HepG2 (cell line): Measurements from ENCODE around the gene SLC25A23. TPM values are rescaled to one million over a fixed set of nuclear protein-coding genes. Genes with fewer than 3 reads are reported as not detected.
A peak's percentile ranks its signal among the peaks of the same experiment; 100 is the strongest.

Experiments used
- ARNT ChIP-seq: fragments of 450-650 bp; IDR thresholded peaks from 2 replicates; pipeline ENCODE4 v1.6.1; 2017
- CHD2 ChIP-seq: IDR thresholded peaks from 2 replicates; pipeline ENCODE4 v1.6.1; 2011; ENCODE audit warnings: low read depth, low read length, improper control_type of control experiment
- ELF1 ChIP-seq: sonication (generic); formaldehyde crosslinking; IDR thresholded peaks from 2 replicates; pipeline ENCODE4 v1.4.0; 2020; ENCODE audit warnings: missing genetic modification reagents
- ETV5 ChIP-seq: IDR thresholded peaks from 2 replicates; pipeline ENCODE4 v1.6.1; 2018; ENCODE audit warnings: missing biosample characterization, missing genetic modification reagents, inconsistent platforms, borderline replicate concordance
- HOXD1 ChIP-seq: sonication (generic); formaldehyde crosslinking; IDR thresholded peaks from 2 replicates; pipeline ENCODE4 v1.5.0; 2020; ENCODE audit warnings: missing genetic modification reagents
- MXI1 ChIP-seq: IDR thresholded peaks from 3 replicates; pipeline ENCODE4 v1.6.1; 2012; ENCODE audit warnings: low read depth, low read length, inconsistent platforms, borderline replicate concordance
- NRL ChIP-seq: sonication (generic); formaldehyde crosslinking; IDR thresholded peaks from 2 replicates; pipeline ENCODE4 v1.5.0; 2020; ENCODE audit warnings: missing genetic modification reagents, mild to moderate bottlenecking, moderate library complexity, borderline replicate concordance
- PCBP2 ChIP-seq: fragments of 200-400 bp; formaldehyde crosslinking; optimal IDR thresholded peaks from 2 replicates; pipeline ENCODE3; 2018; ENCODE audit warnings: low read length, low read depth; ENCODE audit not compliant: poor library complexity, severe bottlenecking
- PHF20 ChIP-seq: sonication (generic); formaldehyde crosslinking; IDR thresholded peaks from 2 replicates; pipeline ENCODE4 v1.5.0; 2020; ENCODE audit warnings: mild to moderate bottlenecking, missing genetic modification reagents
- PHF21A ChIP-seq: sonication (generic); formaldehyde crosslinking; IDR thresholded peaks from 2 replicates; pipeline ENCODE4 v1.5.0; 2020; ENCODE audit warnings: mild to moderate bottlenecking, missing genetic modification reagents
- PLSCR1 ChIP-seq: sonication (generic); formaldehyde crosslinking; IDR thresholded peaks from 2 replicates; pipeline ENCODE4 v1.5.0; 2020; ENCODE audit warnings: missing genetic modification reagents, mild to moderate bottlenecking, borderline replicate concordance
- SP2 ChIP-seq: sonication (generic); formaldehyde crosslinking; IDR thresholded peaks from 2 replicates; pipeline ENCODE4 v1.5.1; 2020; ENCODE audit warnings: mild to moderate bottlenecking, missing genetic modification reagents
- ZBTB20 ChIP-seq: sonication (generic); formaldehyde crosslinking; IDR thresholded peaks from 2 replicates; pipeline ENCODE4 v1.8.1; 2023; ENCODE audit warnings: missing genetic modification reagents, low read depth, mild to moderate bottlenecking, borderline replicate concordance
- ZNF121 ChIP-seq: sonication (generic); formaldehyde crosslinking; IDR thresholded peaks from 2 replicates; pipeline ENCODE4 v1.5.0; 2020; ENCODE audit warnings: mild to moderate bottlenecking, missing genetic modification reagents
- ZNF557 ChIP-seq: sonication (generic); formaldehyde crosslinking; IDR thresholded peaks from 2 replicates; pipeline ENCODE4 v1.4.0; 2020; ENCODE audit warnings: missing genetic modification reagents
- ZNF720 ChIP-seq: sonication (generic); formaldehyde crosslinking; IDR thresholded peaks from 2 replicates; pipeline ENCODE4 v1.4.0; 2020; ENCODE audit warnings: missing genetic modification reagents
- polyA plus RNA-seq, 8 experiments: library from polyadenylated mRNA; depleted of rRNA in 3 of 8; stranded (reverse) in 7 of 8; unstranded in 1 of 8; fragments of >200 nt; fragmentation: Illumina TruSeq in 4 of 8; extraction: Trizol in 4 of 8; gene quantifications; 2 replicates each; pipeline versions ENCODE4 v1.2.1 to v1.2.3, GENCODE V29; 2011 to 2016; ENCODE audit warnings: low read depth in 4 of 8, missing spikeins in 1 of 8, mixed read lengths in 1 of 8; ENCODE audit not compliant: insufficient read depth in 1 of 8
- total RNA-seq, 5 experiments: library from RNA; depleted of rRNA; stranded (reverse); fragments of >200 nt; fragmentation: Illumina TruSeq; extraction: Trizol; gene quantifications; 2 replicates each; pipeline ENCODE4 v1.2.3, GENCODE V29; 2016; ENCODE audit warnings: low read depth in 1 of 5
- TF ChIP-seq, protein P1 (sequence below), 2 experiments: sonication (generic) in 1 of 2; formaldehyde crosslinking in 1 of 2; IDR thresholded peaks; 2 replicates each; pipeline versions ENCODE4 v1.4.0 to v1.6.1; 2016 to 2020; ENCODE audit warnings: borderline replicate concordance in 1 of 2, low read depth in 1 of 2, mild to moderate bottlenecking in 1 of 2, missing genetic modification reagents in 1 of 2
- TF ChIP-seq, protein P2 (sequence below): sonication (generic); formaldehyde crosslinking; IDR thresholded peaks from 2 replicates; pipeline ENCODE4 v1.5.1; 2020; ENCODE audit warnings: missing genetic modification reagents, mild to moderate bottlenecking, borderline replicate concordance
- TF ChIP-seq, protein P3 (sequence below): sonication (generic); formaldehyde crosslinking; IDR thresholded peaks from 2 replicates; pipeline ENCODE4 v1.8.0; 2022; ENCODE audit warnings: mild to moderate bottlenecking, missing genetic modification reagents
- TF ChIP-seq, protein P4 (sequence below): sonication (generic); formaldehyde crosslinking; IDR thresholded peaks from 2 replicates; pipeline ENCODE4 v1.4.0; 2020; ENCODE audit warnings: mild to moderate bottlenecking, missing genetic modification reagents

SLC25A23 gene
- total and polyA plus RNA-seq, 2 of the 13 experiments (the other 11 are each of a cell fraction or from before 2014, with no cell fraction given) = 12.4 to 15.2 TPM

DNA sequence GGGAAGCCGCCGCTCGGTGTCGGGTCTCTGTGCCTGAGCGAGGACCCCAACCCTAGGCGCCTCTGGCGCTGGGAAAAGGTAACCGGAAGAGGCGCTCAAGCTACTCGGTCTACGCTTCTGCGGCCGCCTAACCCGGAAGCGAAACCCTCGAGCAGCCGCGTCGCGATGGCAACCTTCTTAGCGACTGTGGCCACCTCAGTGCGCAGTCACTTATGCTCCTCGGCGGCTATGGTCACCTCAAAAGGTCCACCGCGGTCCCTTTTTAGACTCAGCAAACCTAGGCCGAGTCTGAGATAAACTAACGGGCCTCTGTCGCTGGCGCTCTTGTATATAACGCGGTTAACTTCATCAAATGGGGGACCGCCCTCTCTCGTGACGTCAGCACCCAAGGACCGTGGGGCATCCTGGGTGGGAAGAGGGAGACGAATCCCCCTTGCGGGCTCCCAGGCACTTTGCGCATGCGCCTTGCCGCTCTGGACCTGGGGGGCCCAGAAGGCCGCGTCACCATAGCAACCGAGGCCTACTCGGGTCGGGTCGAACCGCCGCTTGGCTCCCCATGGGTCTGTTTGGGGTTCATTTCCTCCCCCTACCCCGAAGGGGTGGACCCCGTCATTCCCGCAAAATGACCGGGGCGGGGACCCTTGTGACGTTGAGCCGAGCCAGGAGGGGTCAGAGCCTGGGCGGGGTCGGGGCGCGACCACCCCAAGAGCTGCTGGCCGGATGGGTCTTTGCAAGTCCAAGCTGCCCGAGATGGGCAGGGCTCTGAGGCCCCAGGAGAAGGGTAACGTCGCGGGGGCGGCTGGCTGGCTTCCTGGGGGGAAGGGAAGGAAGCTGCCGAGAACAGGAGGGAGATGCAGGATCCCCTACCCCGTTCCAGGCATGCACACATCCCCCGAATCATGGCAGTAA lies 66.3 kb downstream of the SLC25A23 start, which contains the start of gene GTF2F1 (continued):
- TF ChIP-seq ZNF720 (CRISPR knock-in tag) (no peak), PCBP2 (no peak), ZNF121 (no peak), ZNF557 (no peak), PHF20 (peak; percentile 92), PLSCR1 (CRISPR knock-in tag) (no peak), ARNT (no peak), ELF1 (CRISPR knock-in tag) (peak; percentile 93), HOXD1 (no peak), MXI1 (peak; percentile 84; the same call in 2 of the 3 replicates), CHD2 (peak; percentile 56; the same call in 1 of the 2 replicates), PHF21A (CRISPR knock-in tag) (0 out of 2 replicates have a peak, but pooled peaks have one; percentile 19), NRL (CRISPR knock-in tag) (no peak; the same call in 1 of the 2 replicates), SP2 (peak; percentile 67), ZBTB20 (CRISPR knock-in tag) (0 out of 2 replicates have a peak, but pooled peaks have one; percentile 4), ETV5 (CRISPR knock-in tag) (peak; percentile 58)
- TF ChIP-seq, protein P1, sequence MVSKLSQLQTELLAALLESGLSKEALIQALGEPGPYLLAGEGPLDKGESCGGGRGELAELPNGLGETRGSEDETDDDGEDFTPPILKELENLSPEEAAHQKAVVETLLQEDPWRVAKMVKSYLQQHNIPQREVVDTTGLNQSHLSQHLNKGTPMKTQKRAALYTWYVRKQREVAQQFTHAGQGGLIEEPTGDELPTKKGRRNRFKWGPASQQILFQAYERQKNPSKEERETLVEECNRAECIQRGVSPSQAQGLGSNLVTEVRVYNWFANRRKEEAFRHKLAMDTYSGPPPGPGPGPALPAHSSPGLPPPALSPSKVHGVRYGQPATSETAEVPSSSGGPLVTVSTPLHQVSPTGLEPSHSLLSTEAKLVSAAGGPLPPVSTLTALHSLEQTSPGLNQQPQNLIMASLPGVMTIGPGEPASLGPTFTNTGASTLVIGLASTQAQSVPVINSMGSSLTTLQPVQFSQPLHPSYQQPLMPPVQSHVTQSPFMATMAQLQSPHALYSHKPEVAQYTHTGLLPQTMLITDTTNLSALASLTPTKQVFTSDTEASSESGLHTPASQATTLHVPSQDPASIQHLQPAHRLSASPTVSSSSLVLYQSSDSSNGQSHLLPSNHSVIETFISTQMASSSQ (IDR thresholded peaks at IDR 0.05; ENCODE audit: low read depth) = no peak
- TF ChIP-seq, protein P1 (CRISPR knock-in tag; IDR thresholded peaks at IDR 0.05; ENCODE audit: borderline replicate concordance) = peak; percentile 57; the same call in 1 of the 2 replicates
- TF ChIP-seq, protein P2, sequence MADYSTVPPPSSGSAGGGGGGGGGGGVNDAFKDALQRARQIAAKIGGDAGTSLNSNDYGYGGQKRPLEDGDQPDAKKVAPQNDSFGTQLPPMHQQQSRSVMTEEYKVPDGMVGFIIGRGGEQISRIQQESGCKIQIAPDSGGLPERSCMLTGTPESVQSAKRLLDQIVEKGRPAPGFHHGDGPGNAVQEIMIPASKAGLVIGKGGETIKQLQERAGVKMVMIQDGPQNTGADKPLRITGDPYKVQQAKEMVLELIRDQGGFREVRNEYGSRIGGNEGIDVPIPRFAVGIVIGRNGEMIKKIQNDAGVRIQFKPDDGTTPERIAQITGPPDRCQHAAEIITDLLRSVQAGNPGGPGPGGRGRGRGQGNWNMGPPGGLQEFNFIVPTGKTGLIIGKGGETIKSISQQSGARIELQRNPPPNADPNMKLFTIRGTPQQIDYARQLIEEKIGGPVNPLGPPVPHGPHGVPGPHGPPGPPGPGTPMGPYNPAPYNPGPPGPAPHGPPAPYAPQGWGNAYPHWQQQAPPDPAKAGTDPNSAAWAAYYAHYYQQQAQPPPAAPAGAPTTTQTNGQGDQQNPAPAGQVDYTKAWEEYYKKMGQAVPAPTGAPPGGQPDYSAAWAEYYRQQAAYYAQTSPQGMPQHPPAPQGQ (CRISPR knock-in tag) = no peak
- TF ChIP-seq, protein P3, sequence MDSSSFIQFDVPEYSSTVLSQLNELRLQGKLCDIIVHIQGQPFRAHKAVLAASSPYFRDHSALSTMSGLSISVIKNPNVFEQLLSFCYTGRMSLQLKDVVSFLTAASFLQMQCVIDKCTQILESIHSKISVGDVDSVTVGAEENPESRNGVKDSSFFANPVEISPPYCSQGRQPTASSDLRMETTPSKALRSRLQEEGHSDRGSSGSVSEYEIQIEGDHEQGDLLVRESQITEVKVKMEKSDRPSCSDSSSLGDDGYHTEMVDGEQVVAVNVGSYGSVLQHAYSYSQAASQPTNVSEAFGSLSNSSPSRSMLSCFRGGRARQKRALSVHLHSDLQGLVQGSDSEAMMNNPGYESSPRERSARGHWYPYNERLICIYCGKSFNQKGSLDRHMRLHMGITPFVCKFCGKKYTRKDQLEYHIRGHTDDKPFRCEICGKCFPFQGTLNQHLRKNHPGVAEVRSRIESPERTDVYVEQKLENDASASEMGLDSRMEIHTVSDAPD (CRISPR knock-in tag) = no peak
- TF ChIP-seq, protein P4, sequence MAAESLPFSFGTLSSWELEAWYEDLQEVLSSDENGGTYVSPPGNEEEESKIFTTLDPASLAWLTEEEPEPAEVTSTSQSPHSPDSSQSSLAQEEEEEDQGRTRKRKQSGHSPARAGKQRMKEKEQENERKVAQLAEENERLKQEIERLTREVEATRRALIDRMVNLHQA (CRISPR knock-in tag) = no peak
